ENCODE results near the gene CNGB1.

Gene CNGB1

GRCh38 chr16:57940382-57940966 lies 30.5 kb downstream of the CNGB1 start:
- Mint-ChIP-seq H3K27me3 (ENCODE audit: low read depth) (peaks cover 21% of the 10 kb centered on the region), H3K27ac (no peak overlapping the region), H3K4me1 (peaks cover 4% of the 10 kb centered on the region), H3K36me3 (ENCODE audit: low read depth) (no peaks in the 10 kb centered on the region), H3K9me3 (no peaks in the 10 kb centered on the region), H3K4me3 (no peak overlapping the region)
- TF ChIP-seq CTCF (IDR thresholded peaks at IDR 0.05; ENCODE audit: unreplicated experiment in 3 of 3) = no peak

- no peak for TF ChIP-seq CTCF (IDR thresholded peaks at IDR 0.05; ENCODE audit: unreplicated experiment in 3 of 3)
- H3K36me3 Mint-ChIP-seq (ENCODE audit: low read depth) = no peaks in the 10 kb centered on the region
- H3K27me3 Mint-ChIP-seq (ENCODE audit: low read depth) = peaks cover 21% of the 10 kb centered on the region
- H3K9me3 Mint-ChIP-seq = no peaks in the 10 kb centered on the region
- H3K4me1 Mint-ChIP-seq = peaks cover 4% of the 10 kb centered on the region
- no peak overlapping the region for H3K27ac Mint-ChIP-seq
- no peak overlapping the region for H3K4me3 Mint-ChIP-seq
These were observed 31.1 kb downstream of the CNGB1 start for GRCh38 chr16:57939872-57940224.

- TF ChIP-seq CTCF (IDR thresholded peaks at IDR 0.05; ENCODE audit: unreplicated experiment in 3 of 3) = no peak
- Mint-ChIP-seq H3K36me3 (ENCODE audit: low read depth) (no peaks in the 10 kb centered on the region), H3K4me3 (no peak overlapping the region), H3K4me1 (peaks cover 4% of the 10 kb centered on the region), H3K27me3 (ENCODE audit: low read depth) (peaks cover 21% of the 10 kb centered on the region), H3K9me3 (no peaks in the 10 kb centered on the region), H3K27ac (no peak overlapping the region)
These were observed 31.7 kb downstream of the CNGB1 start for GRCh38 chr16:57938936-57939871.

GRCh38 chr16:57938484-57938883 lies 32.4 kb downstream of the CNGB1 start:
- no peaks in the 10 kb centered on the region for H3K9me3 Mint-ChIP-seq
- H3K36me3 Mint-ChIP-seq (ENCODE audit: low read depth) = no peaks in the 10 kb centered on the region

GRCh38 chr16:57937861-57938260 lies 33.1 kb downstream of the CNGB1 start:
- Mint-ChIP-seq H3K36me3 (ENCODE audit: low read depth) (no peaks in the 10 kb centered on the region), H3K4me3 (no peak overlapping the region), H3K4me1 (peaks cover 4% of the 10 kb centered on the region), H3K27me3 (ENCODE audit: low read depth) (peaks cover 15% of the 10 kb centered on the region), H3K9me3 (no peaks in the 10 kb centered on the region), H3K27ac (no peak overlapping the region)
- TF ChIP-seq CTCF (IDR thresholded peaks at IDR 0.05; ENCODE audit: unreplicated experiment in 3 of 3) = no peak

More at GRCh38 chr16:57938484-57938883, 32.4 kb downstream of the CNGB1 start:
- H3K27ac Mint-ChIP-seq = no peak overlapping the region
- H3K4me3 Mint-ChIP-seq = no peak overlapping the region
- peaks cover 21% of the 10 kb centered on the region for H3K27me3 Mint-ChIP-seq (ENCODE audit: low read depth)
- H3K4me1 Mint-ChIP-seq = peaks cover 4% of the 10 kb centered on the region
- no peak for TF ChIP-seq CTCF (IDR thresholded peaks at IDR 0.05; ENCODE audit: unreplicated experiment in 3 of 3)

Measured in nephron (organoid).